GM18951 (cell line): ENCODE measurements around the gene ZSWIM3.

ENCODE experiments used
- POLR2A ChIP-seq: IDR thresholded peaks from 4 replicates; pipeline ENCODE4 v1.6.1; 2011; ENCODE audit warnings: mild to moderate bottlenecking; ENCODE audit not compliant: insufficient read length, insufficient read depth; ENCODE audit errors: extremely low read depth
- in situ Hi-C: fragments of 300-500 bp; cut with MboI; formaldehyde crosslinking; loops from one replicate; pipeline ENCODE4 v1.12.0; 2022; ENCODE audit warnings: low sequenced_read_pairs, mixed read lengths, inconsistent platforms; ENCODE audit not compliant: unreplicated experiment

The ZSWIM3 gene

GRCh38 chr20:45925821-45926506 is 68.5 kb downstream of the ZSWIM3 start:
- no peak for TF ChIP-seq POLR2A

GRCh38 chr20:45926731-45927070 is 69.3 kb downstream of the ZSWIM3 start:
- TF ChIP-seq POLR2A: no peak
- in situ Hi-C loops: no loop called here

More at GRCh38 chr20:45925821-45926506, 68.5 kb downstream of the ZSWIM3 start:
- in situ Hi-C loops: no loop called here

GRCh38 chr20:45927071-45927878 is 69.9 kb downstream of the ZSWIM3 start:
- TF ChIP-seq POLR2A: no peak
- in situ Hi-C loops: no loop called here
